Mesenchymal stem cell (in vitro differentiated cells and primary cell): ENCODE data around the gene ASB14. TPM values are rescaled to one million over a fixed set of nuclear protein-coding genes. Genes with fewer than 3 reads are reported as not detected.
"Not testable (repeated sequence)": the region's sequence is repeated elsewhere in the genome, so short reads cannot be mapped to it uniquely, and the experiment has no call there.

Source experiments
- DNase-seq: peaks from one replicate; pipeline ENCODE4 v3.0.0-alpha.2; 2013
- H2AFZ ChIP-seq: one replicate; pipeline ENCODE4 v1.6.1; 2013; ENCODE audit warnings: low read depth, mild to moderate bottlenecking, control low read depth, inconsistent platforms, low read length, moderate library complexity
- H2AK5ac ChIP-seq: 2 replicates; pipeline ENCODE4 v1.6.1; 2013; ENCODE audit warnings: low read length, moderate library complexity, mild to moderate bottlenecking, inconsistent platforms; ENCODE audit not compliant: severe bottlenecking
- H2BK120ac ChIP-seq: one replicate; pipeline ENCODE4 v1.6.1; 2013; ENCODE audit warnings: low read depth, mild to moderate bottlenecking, inconsistent platforms, low read length, moderate library complexity
- H2BK12ac ChIP-seq, 2 experiments: one replicate each; pipeline ENCODE4 v1.6.1; 2013; ENCODE audit warnings: inconsistent platforms in 2 of 2, low read length in 2 of 2, mild to moderate bottlenecking in 2 of 2, moderate library complexity in 2 of 2, control low read depth in 1 of 2
- H2BK15ac ChIP-seq: one replicate; pipeline ENCODE4 v1.6.1; 2013; ENCODE audit warnings: mild to moderate bottlenecking, low read depth, inconsistent platforms; ENCODE audit not compliant: poor library complexity, severe bottlenecking
- H2BK5ac ChIP-seq: 2 replicates; pipeline ENCODE4 v1.6.1; 2013; ENCODE audit warnings: low read depth, mild to moderate bottlenecking, low read length, control low read depth, inconsistent platforms; ENCODE audit not compliant: poor library complexity, severe bottlenecking
- H3K14ac ChIP-seq, 2 experiments: one replicate each; pipeline ENCODE4 v1.6.1; 2013; ENCODE audit warnings: inconsistent platforms in 2 of 2, low read length in 2 of 2, control low read depth in 1 of 2, mild to moderate bottlenecking in 1 of 2, moderate library complexity in 1 of 2
- H3K18ac ChIP-seq, 2 experiments: one replicate each; pipeline ENCODE4 v1.6.1; 2013; ENCODE audit warnings: inconsistent platforms in 2 of 2, low read length in 2 of 2, control low read depth in 1 of 2, low read depth in 1 of 2, mild to moderate bottlenecking in 1 of 2
- H3K23ac ChIP-seq, 2 experiments: one replicate each; pipeline ENCODE4 v1.6.1; 2013; ENCODE audit warnings: inconsistent platforms in 2 of 2, low read length in 2 of 2, mild to moderate bottlenecking in 2 of 2, moderate library complexity in 2 of 2, control low read depth in 1 of 2
- H3K27ac ChIP-seq: 2 replicates; pipeline ENCODE4 v1.5.1; 2013; ENCODE audit warnings: mild to moderate bottlenecking, moderate library complexity, low read length, control low read depth, inconsistent platforms; ENCODE audit not compliant: poor library complexity, severe bottlenecking
- H3K27me3 ChIP-seq, 2 experiments: 2 replicates each; pipeline versions ENCODE4 v1.6.1 to v1.7.0; 2013; ENCODE audit warnings: low read length in 2 of 2, mild to moderate bottlenecking in 2 of 2, moderate library complexity in 2 of 2, control low read depth in 1 of 2, inconsistent platforms in 1 of 2; ENCODE audit not compliant: control insufficient read depth in 1 of 2, insufficient read depth in 1 of 2
- H3K36me3 ChIP-seq, 2 experiments: 2 replicates each; pipeline versions ENCODE4 v1.6.1 to v1.7.0; 2013; ENCODE audit warnings: low read length in 2 of 2, control low read depth in 1 of 2, inconsistent platforms in 1 of 2, low read depth in 1 of 2, mild to moderate bottlenecking in 1 of 2; ENCODE audit not compliant: insufficient read depth in 2 of 2, control insufficient read depth in 1 of 2
- H3K4ac ChIP-seq, 2 experiments: one replicate each; pipeline ENCODE4 v1.6.1; 2013; ENCODE audit warnings: inconsistent platforms in 2 of 2, low read length in 2 of 2, mild to moderate bottlenecking in 2 of 2, moderate library complexity in 2 of 2, control low read depth in 1 of 2, low read depth in 1 of 2
- H3K4me1 ChIP-seq: 2 replicates; pipeline ENCODE4 v1.6.1; 2013; ENCODE audit warnings: low read depth, low read length, control low read depth; ENCODE audit not compliant: control insufficient read depth, insufficient read depth
- H3K4me2 ChIP-seq: 2 replicates; pipeline ENCODE4 v1.6.1; 2013; ENCODE audit warnings: low read length, mild to moderate bottlenecking, inconsistent platforms; ENCODE audit not compliant: poor library complexity, severe bottlenecking
- H3K4me3 ChIP-seq, 2 experiments: 2 replicates each; pipeline versions ENCODE4 v1.5.1 to v1.7.0; 2013; ENCODE audit warnings: low read length in 2 of 2, mild to moderate bottlenecking in 2 of 2, control low read depth in 1 of 2, low read depth in 1 of 2; ENCODE audit not compliant: insufficient read depth in 1 of 2
- H3K79me1 ChIP-seq: replicated peaks from 2 replicates; pipeline ENCODE4 v1.6.1; 2013; ENCODE audit warnings: mild to moderate bottlenecking, control low read depth, low read length, inconsistent platforms; ENCODE audit not compliant: poor library complexity, severe bottlenecking
- H3K9ac ChIP-seq: 2 replicates; pipeline ENCODE4 v1.7.0; 2013; ENCODE audit warnings: mild to moderate bottlenecking, low read length, moderate library complexity
- H3K9me3 ChIP-seq: 2 replicates; pipeline ENCODE4 v1.7.0; 2013; ENCODE audit warnings: mild to moderate bottlenecking, low read length; ENCODE audit not compliant: control insufficient read depth
- H4K8ac ChIP-seq: one replicate; pipeline ENCODE4 v1.6.1; 2013; ENCODE audit warnings: inconsistent platforms, mild to moderate bottlenecking, low read length, moderate library complexity
- H4K91ac ChIP-seq: one replicate; pipeline ENCODE4 v1.6.1; 2013; ENCODE audit warnings: mild to moderate bottlenecking, low read length, inconsistent platforms
- WGBS: methylation state at CpG from one replicate; pipeline ENCODE4 v1.1.7; 2013; ENCODE audit warnings: mixed read lengths; 5-methylcytosine and 5-hydroxymethylcytosine counted together
- polyA plus RNA-seq, 2 experiments: library from polyadenylated mRNA; stranded (reverse); fragments of 200-250 nt; gene quantifications; one replicate each; pipeline ENCODE4 v1.2.3, GENCODE V29; 2013

ASB14 gene
- polyA plus RNA-seq (2013, experiment 1 of 2): not detected
- not detected for polyA plus RNA-seq (2013, experiment 2 of 2)

- Histone ChIP-seq H2BK5ac (no peak within 1 kb of the TSS), H2BK15ac (no peak within 1 kb of the TSS), H3K4me3 (no peak within 1 kb of the TSS), H3K4ac (no peak within 1 kb of the TSS), H2AK5ac (no peak within 1 kb of the TSS), H2AFZ (no peak within 1 kb of the TSS), H3K18ac (no peak within 1 kb of the TSS), H3K9me3 (no peaks in the 10 kb centered on the region), H4K91ac (no peak within 1 kb of the TSS), H2BK120ac (no peak within 1 kb of the TSS), H3K23ac (no peak within 1 kb of the TSS), H3K27ac (no peak within 1 kb of the TSS), H3K36me3 (no peaks in the 10 kb centered on the region), H3K14ac (no peak within 1 kb of the TSS), H4K8ac (no peak within 1 kb of the TSS), H2BK12ac (no peak within 1 kb of the TSS), H3K9ac (no peak within 1 kb of the TSS), H3K79me1 (no peaks in the 10 kb centered on the region), H3K4me1 (no peaks in the 10 kb centered on the region), H3K4me2 (no peak within 1 kb of the TSS), H3K27me3 (no peaks in the 10 kb centered on the region)
- 100% methylated on average over 1 of the region's 1 CpG for WGBS
- DNase-seq: no peak
These were observed at the start of gene ASB14 for GRCh38 chr3:57292159-57292896. TSS of gene ASB14 (minus strand) at chr3:57292685. CDS start at chr3:57292033, 652 bp downstream.

GRCh38 chr3:57339071-57339642, 46.7 kb upstream of the ASB14 start:
- H4K8ac ChIP-seq, DNase-seq, H2BK15ac ChIP-seq, H3K4me1 ChIP-seq, H3K27me3 ChIP-seq, H3K4me3 ChIP-seq, H3K79me1 ChIP-seq, H3K18ac ChIP-seq, H3K23ac ChIP-seq, H2BK12ac ChIP-seq, H2AK5ac ChIP-seq, H3K4ac ChIP-seq, H3K9me3 ChIP-seq, H4K91ac ChIP-seq, H2AFZ ChIP-seq, H3K14ac ChIP-seq, H2BK5ac ChIP-seq, H2BK120ac ChIP-seq, H3K27ac ChIP-seq, H3K9ac ChIP-seq, H3K4me2 ChIP-seq, H3K36me3 ChIP-seq: not testable (repeated sequence)
- WGBS: no CpG with 5 or more reads among the region's 7 CpGs

- not testable (repeated sequence) for H3K27ac ChIP-seq, H3K4me2 ChIP-seq, H4K8ac ChIP-seq, H3K79me1 ChIP-seq, H2AK5ac ChIP-seq, H2BK15ac ChIP-seq, H3K4me3 ChIP-seq, H3K36me3 ChIP-seq, H2BK12ac ChIP-seq, H3K14ac ChIP-seq, H3K9me3 ChIP-seq, H3K9ac ChIP-seq, H3K4me1 ChIP-seq, H2BK120ac ChIP-seq, H2AFZ ChIP-seq, H3K27me3 ChIP-seq, H3K4ac ChIP-seq, H4K91ac ChIP-seq, DNase-seq, H2BK5ac ChIP-seq, H3K18ac ChIP-seq, H3K23ac ChIP-seq
- 96% methylated on average over 37 of the region's 40 CpGs for WGBS
These were observed 46.0 kb upstream of the ASB14 start for GRCh38 chr3:57338272-57339070.
